Mesenteric fat pad (tissue), 1 donor: ENCODE results near the gene DOLK. TPM values are rescaled to one million over a fixed set of nuclear protein-coding genes. Genes with fewer than 3 reads are reported as not detected.

Experiments
- DNase-seq: peaks from one replicate; pipeline ENCODE4 v3.0.0-alpha.2; 2020; ENCODE audit warnings: low spot score
- total RNA-seq: library from RNA; stranded (reverse); fragmentation: NEBNext Ultra II Directional; extraction: Animal tissue kit (Norgen Biotek cat#: 25700); gene quantifications from one replicate; pipeline ENCODE4 v1.2.1, GENCODE V29; 2021
- donor health status: DM: yes; HTN: yes; CAD: no.

The DOLK gene
- total RNA-seq, 1 donor from 2014 or later: 16.7 TPM

DNA sequence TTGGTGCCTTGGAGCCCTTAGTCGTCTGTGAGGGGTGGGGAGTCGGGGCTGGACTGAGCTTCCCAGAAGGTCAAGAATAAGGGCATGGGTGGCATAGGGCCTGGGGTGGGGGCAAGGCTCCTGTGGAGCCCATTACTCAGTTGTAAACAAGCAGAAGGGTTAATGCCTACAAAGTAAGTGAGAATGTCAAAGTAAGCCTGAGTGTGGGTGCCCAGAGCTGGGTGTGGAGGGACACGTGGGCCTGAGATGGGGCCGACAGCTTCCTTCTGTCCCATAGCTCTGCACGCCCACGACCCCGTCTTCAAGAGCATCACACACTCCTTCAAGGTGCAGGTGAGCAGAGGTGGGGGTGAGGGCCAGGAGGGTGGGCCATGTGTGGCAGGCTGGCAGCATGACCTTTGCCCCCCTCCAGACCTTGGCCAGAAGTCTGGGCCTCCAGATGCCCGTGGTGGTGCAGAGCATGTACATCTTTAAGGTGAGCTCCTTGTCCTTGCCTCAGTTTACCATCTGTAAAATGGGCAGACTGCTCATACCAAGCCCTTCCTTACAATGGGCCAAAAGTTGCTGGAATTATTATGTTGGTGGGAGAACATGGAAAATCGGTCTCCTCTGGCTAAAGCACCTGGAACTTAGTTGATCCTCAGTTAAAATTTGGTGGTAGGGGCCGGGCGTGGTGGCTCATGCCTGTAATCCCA, 11.1 kb downstream of the DOLK start:
- DNase-seq: no peak

DNA sequence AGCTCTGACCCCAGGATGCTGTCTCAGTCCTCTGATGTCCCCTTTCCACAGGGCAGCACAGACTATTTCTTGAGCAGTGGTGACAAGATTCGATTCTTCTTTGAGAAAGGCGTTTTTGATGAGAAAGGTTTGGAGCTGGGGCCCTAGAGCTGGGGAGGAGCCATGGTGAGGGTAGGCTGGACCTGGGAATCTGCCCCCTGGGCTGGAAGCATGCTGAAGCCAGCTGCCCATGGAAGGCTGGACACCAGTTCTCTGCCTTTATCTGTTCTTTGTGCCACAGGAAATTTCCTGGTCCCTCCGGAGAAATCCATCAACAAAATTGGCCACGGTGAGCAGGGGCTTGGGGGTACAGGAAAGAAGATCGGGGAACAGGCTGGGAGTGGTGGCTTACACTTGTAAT, 13.7 kb downstream of the DOLK start:
- no peak for DNase-seq

DNA sequence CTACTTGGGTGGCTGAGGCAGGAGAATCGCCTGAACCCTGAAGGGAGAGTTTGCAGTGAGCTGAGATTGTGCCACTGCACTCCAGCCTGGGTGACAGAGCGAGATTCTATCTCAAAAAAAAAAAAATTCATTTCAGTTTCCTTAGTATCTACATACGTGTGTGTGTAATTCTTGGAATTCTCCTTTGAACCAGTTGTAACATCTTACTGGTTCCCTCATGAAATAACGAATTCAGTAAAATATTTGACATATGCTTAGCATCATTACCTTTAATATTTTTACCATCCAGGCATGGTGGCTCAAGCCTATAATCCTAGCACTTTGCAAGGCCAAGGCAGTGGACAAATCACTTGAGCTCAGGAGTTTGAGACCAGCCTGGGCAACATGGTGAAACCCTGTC, 17.8 kb downstream of the DOLK start:
- no peak for DNase-seq

DNA sequence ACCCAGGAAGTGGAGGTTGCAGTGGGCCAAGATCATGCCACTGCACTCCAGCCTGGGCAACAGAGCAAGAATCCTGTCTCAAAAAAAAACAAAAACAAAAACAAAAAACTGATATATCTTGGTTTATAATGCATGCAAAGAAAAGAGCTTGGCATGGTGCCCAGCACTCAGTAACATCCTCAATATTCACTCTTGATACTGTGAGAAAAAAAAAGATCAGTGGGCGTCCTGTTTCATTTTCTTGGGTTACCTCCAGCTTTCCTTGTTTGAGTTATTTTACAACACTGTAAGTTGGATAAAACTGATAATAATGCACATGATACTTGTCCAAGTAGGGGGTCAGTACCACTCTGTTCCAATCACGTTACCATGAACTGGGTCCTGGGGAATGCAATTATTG, 18.8 kb downstream of the DOLK start:
- no peak for DNase-seq

DNA sequence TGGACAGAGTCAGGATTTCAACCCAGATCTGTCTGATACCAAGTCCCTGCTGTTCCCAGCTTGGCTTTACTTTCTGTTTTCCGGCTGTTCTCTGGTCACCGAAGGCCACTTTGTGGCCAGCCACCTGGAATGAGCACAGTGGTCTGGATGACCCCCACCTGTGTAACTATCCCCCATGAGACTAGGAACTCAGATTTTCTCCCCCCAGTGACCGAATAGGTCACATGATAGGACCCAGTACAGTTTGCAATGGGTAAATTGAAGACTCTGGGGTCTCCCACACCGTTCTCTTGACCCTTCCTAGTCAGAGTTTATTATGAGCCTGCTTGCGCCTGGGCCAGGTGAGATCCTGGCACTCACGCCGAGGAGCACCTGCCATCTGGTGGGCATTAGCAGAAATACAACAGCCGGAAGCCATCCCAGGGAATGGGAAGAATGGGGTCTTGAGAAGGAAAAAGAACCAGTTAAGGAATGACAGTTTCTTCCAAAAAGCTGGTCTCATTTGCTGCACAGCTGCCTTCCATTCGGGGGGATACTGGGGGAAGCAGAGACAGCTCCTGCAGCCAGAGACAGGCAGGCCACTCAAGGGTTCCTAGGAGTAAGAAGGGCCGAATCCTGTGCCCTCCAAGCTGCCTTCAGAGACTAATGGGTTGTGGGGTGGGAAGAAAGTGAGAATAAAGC, 19.5 kb downstream of the DOLK start:
- DNase-seq: no peak

DNA sequence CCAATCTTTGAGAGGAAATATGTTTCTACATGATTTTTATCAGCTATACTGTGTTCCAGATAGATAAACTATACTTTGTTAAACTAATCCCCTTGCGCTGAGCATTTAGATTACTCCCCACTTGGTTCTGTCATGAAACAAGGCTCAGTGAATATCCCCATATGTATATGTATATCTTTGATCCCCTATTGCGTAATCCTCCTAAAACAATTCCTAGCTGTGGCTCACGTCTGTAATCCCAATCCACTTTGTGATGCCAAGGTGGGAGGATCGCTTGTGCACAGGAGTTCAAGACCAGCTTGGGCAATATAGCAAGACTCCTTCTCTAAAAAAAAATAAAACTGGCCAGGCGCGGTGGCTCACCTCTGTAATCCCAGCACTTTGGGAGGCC, 23.9 kb downstream of the DOLK start:
- no peak for DNase-seq

DNA sequence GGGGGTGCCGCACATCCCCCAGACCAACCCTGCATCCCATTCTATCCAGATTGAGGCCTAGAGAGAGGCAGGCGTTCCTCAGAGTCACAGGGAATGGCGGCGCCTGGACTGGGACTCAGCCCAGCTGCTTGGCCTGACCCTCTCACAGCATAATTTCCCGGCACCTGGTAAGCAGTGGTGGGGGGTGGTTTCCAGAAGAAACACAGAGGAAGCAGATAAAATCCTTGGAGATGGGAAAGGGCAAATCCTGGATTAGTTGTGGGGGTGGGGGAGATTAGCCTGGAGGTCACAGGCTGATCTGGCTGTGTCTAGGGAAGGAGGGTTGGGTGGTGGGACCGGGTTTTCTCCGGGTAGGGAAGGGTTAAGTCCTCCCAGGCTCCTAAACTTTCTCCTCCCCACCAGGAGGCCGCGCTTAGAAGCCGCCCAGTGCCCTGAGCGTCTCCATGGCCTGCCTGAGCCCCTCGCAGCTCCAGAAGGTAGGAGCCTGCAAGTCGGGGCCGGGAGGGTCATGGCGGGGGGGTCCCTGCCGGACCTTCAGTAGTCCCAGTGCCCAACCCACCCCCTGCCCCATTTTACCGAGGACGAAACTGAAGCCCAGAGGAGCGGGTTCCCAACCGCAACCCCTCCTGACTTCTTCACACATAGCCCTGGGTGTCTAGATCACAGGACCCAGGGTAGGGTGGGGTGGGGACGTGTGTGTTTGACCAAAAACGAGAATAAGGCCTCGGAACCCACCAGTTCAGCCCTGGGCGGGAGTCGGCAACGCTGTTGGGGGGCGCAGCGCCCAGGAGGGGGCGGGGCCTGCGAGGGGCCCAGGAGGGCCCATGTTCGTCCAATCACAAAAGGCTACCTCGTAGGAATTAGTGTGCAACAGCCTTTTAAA, 25.3 kb downstream of the DOLK start:
- DNase-seq: no peak

DNA sequence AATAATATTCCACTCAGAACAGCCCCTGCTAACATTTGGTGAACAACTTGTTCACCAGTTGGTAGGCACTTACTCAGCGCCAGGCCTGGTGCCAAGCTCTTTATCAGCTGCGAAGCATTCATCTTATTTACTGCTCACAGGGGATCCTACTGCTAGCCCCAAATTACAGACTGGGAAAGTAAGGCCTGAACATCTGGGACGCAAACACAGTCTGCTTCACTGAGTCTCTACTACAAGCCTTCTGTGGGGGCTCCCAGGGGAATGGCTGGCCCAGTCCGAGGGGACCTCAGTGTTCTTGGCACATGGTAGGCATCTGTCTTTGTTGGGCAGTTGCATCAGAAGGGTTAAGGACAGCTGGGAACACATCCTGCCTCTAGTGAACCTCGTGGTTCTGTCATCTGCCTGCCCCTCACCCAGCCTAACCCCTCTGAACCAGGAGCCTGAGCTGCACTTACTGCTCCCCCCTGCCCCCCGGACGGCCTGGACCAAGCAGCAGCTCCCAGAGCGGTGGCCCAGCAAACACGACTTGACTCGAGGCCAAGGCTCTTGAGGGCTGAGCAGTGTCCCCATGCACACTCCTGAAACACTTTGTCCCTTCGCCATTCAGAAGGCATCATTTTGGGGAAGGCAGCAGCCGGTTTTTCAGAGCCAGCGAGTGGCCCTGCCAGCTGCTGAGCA, 26.9 kb downstream of the DOLK start, which contains the start of gene PHYHD1:
PHYHD1 (plus strand) TSS at position 602 of the 678 bp plus-strand sequence. CDS start 1,342 bp downstream, outside the sequence.
- DNase-seq: no peak

DNA sequence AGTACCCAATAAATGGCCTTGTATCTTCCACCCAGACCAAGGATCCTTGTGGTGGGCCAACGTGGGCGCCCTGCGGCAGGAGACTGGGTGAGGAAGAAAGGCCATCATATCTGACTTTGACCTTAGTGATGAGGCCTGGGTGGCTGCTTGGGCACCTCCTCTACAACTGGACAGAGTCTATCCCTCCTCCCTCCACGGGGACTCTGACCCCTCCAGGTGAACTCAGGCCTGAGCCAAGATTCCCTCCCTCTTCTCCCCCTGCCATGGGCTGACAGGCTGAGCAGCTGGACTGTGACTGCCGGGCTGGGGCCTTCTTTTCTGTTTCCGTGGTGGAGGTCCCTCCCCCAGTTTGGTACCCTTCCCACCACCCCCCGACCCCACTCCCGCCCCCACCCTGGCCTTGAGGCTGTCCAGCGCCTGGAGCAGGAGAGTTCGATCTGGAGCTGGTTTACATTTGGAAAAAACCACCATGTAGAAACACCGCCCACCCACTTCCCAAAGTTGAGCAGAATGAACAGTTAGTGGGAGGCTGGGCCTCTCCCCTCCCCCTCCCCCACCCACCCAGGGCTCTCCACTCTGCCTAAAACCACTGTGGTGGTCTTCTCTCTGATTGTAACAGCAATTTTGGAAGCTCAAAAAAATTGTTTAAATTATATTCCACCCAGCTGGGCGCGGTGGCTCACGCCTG, 27.9 kb downstream of the DOLK start:
- DNase-seq: no peak

DNA sequence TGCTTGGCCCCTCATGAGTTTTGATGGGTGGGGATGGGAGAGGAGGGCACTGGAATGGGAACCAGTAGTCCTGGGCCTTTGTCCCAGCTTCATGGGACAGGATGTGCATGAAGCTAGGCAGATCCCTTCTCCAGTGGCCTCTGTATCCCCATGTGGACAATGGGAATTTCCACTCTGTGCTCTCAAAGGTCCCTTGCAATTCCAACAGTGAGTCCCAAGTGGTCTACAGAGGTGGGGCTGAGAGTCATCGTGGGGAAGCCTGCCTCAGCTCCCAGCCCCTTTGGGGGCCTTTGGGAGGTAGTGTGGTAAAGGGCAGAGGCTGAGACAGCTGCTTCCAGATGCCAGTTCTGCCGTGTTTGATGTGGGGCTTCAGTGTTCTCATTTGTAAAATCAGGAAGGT, 28.5 kb downstream of the DOLK start:
- no peak for DNase-seq

DNA sequence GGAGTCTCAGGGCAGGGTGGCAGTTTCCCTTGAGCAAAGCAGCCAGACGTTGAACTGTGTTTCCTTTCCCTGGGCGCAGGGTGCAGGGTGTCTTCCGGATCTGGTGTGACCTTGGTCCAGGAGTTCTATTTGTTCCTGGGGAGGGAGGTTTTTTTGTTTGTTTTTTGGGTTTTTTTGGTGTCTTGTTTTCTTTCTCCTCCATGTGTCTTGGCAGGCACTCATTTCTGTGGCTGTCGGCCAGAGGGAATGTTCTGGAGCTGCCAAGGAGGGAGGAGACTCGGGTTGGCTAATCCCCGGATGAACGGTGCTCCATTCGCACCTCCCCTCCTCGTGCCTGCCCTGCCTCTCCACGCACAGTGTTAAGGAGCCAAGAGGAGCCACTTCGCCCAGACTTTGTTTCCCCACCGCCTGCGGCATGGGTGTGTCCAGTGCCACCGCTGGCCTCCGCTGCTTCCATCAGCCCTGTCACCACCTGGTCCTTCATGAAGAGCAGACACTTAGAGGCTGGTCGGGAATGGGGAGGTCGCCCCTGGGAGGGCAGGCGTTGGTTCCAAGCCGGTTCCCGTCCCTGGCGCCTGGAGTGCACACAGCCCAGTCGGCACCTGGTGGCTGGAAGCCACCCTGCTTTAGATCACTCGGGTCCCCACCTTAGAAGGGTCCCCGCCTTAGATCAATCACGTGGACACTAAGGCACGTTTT, 30.1 kb downstream of the DOLK start:
- no peak for DNase-seq

DNA sequence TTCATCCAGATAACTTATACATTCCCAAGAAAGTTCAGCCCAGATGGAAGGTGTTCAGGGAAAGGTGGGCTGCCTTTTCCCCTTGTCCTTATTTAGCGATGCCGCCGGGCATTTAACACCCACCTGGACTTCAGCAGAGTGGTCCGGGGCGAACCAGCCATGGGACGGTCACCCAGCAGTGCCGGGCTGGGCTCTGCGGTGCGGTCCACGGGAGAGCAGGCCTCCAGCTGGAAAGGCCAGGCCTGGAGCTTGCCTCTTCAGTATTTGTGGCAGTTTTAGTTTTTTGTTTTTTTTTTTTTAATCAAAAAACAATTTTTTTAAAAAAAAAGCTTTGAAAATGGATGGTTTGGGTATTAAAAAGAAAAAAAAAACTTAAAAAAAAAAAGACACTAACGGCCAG, 30.7 kb downstream of the DOLK start:
- no peak for DNase-seq

DNA sequence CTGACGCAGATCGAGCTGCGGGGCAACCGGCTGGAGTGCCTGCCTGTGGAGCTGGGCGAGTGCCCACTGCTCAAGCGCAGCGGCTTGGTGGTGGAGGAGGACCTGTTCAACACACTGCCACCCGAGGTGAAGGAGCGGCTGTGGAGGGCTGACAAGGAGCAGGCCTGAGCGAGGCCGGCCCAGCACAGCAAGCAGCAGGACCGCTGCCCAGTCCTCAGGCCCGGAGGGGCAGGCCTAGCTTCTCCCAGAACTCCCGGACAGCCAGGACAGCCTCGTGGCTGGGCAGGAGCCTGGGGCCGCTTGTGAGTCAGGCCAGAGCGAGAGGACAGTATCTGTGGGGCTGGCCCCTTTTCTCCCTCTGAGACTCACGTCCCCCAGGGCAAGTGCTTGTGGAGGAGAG, 31.2 kb downstream of the DOLK start:
- DNase-seq: no peak

DNA sequence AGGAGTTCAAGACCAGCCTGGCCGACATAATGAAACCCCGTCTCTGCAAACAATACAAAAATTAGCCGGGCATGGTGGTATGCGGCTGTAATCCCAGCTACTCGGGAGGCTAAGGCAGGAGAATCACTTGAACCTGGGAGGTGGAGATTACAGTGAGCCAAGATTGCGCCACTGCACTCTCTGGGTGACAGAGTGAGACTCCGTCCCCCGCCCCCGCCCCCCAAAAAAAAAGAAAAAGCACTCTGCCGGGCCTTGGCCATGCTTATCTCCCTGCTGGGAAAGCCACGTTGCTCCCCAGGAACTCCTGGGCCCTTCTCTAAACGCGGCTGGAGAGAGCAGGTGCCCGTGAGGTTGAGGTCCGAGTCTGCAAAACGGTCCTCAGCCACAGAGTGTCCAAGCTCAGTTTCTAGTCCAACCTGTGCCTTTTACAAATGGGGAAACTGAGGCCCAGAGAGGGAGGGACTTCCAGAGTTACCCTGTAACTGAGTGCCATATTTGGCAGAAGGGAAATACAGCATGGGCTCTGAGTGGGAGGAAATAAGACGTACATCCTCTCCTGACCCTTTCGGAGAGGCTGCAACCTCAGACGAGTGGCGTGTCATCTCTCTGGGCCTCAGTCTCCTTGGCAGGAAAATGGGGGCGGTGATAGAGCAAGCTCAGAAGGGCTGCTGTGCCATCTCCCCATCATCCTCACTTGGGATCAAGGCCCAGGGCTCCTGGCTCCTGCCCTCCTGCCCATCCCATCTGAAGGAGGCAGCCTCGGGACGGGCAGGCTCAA, 33.2 kb downstream of the DOLK start:
- no peak for DNase-seq

DNA sequence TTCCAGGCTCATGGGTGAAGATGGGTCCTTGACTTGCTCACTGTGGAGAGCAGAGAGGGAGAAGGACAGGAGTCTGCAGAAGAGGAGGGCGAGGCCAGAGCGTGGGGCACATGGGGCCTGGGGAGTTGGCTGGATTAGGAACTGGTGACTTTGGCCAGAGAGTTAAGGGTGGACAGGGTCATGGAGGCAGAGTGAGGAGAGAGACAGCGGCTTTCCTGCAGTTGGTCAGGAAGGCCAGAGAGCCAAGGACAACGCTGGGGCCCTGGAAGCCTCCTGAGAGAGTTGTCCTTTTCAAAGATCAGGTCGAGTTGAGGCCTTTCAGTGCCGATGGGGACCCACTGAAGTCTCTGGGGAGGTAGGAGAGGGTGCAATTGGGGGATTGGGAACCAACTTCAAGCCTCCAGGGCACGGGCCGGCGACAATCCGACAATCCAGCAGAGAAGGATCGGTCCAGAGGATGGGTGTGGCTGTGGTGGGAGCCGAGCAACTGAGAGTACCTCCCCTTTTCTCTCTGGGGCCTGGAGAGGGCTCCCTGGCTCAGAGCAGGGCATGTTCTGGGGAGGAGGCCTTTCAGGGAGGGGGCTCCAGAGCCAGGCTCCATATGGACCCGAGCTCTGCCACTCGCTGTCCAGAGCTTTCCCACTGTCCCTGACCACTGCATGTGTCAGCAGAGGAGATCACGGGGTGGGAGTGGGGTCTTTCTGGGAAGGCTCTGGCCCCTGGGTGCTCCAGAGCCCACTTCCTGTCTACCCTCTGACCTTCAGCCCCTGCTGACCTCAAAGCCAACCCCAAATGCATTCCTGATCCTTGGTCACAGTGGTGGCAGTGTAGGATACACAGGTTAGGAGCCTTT, 34.1 kb downstream of the DOLK start:
- no peak for DNase-seq

DNA sequence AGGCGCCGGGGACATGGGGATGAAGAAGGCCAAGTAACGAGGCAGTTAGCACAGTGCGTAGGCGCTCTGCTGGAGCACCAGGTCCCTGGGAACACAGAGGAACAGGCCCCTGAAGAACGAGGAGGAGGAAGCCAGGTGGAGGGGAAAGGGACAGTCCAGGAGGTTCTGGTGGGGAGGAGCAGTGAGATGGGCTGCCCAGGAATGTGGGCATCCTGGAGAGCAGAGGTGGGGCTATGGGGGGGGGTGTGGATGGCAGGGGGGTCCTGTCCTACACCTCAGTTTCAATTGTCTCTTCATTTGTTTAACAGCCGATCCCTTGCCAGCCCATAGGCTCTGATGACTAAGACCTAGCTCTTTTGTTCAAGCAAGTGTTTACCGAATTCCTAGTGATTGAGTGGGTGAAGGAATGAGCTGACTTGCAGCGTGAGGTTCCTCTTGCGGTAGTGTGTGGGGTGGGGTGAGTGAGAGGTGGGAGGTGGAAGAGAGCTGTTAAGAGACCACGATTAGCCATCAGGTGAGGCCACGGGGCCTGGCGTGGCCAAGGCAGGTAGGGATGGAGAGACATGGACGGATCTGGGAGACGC, 35.0 kb downstream of the DOLK start:
- no peak for DNase-seq

DNA sequence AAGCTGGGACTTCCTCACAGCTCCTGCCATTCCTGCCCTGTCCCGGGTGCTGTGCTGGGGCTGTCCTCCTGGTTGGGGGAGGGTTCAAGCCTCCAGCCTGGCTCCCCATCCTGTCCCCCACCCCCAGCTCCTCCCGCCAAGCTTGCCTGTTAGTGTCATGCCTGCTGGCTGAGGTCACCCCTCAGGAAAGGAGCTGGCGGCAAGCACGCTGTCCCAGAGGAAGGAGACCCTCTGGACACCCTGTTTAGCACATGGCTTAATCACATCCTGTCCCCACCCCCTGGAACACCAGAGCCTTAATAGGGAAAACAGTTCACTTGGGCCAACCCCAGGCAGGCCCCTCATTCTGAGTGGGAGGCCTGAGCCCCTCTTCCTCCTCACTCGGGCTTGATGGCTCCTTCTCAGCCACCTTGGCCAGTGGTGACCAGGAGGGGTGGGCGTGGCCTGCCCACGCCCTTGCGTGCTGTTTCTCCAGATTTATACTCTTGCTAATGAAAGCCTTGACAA, 35.8 kb downstream of the DOLK start:
- DNase-seq: no peak

DNA sequence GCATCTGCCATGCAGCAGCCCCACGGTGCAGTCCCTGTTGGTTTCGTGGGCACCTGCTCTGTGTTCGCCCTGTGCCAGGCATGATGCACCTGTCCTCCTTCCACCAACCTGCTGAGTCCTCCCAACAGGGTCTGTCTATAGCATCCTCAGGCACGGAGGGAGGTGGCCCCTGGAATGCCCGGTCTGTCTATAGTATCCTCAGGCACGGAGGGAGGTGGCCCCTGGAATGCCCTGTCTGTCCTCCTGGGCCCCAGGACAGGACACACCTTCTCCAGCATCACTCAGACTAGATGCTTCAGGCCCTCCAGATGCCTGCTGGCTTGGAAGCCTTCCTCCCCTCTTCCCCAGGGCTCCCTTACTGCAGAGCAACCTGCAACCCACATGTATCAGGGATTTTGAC, 36.5 kb downstream of the DOLK start:
- DNase-seq: no peak
